ENCODE measurements around the gene VSIG8. TPM values are rescaled to one million over a fixed set of nuclear protein-coding genes. Genes with fewer than 3 reads are reported as not detected.

The VSIG8 gene
- total and polyA plus RNA-seq, 9 of the 15 experiments (the other 6 are each of a cell fraction or from before 2014, with no cell fraction given): not detected

DNA sequence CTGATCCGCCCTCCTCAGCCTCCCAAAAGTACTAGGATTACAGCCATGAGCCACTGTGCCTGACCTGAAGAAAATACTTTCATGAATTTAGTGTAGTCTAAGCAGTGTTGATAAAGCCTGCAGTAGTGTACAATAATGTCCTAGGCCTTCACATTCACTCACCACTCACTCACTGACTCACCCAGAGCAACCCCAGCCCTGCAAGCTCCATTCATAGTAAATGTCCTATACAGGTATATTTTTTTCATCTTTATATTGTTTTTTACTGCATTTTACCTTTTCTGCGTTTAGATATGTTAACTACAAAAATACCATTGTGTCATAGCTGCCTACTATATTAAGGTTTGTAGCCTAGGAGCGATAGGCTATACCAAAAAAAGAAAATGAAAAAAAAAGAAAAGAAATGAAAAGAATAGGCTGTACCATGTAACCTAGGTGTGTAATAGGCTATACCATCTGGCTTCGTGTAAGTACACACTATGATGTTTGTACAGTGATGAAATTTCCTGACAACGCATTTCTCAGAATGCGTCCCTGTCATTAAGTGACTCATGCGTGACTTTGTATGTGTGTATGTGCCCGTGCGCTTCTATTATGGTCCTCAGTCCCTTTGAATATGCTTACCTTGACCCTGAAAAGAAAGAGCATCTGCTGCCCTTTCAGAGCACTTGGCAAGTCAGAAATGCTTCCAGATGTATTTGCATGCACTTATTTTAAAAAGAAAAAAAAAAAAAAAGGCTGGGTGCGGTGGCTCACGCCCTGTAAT, 45.0 kb downstream of the VSIG8 start (continued):
- TF ChIP-seq, protein P1, sequence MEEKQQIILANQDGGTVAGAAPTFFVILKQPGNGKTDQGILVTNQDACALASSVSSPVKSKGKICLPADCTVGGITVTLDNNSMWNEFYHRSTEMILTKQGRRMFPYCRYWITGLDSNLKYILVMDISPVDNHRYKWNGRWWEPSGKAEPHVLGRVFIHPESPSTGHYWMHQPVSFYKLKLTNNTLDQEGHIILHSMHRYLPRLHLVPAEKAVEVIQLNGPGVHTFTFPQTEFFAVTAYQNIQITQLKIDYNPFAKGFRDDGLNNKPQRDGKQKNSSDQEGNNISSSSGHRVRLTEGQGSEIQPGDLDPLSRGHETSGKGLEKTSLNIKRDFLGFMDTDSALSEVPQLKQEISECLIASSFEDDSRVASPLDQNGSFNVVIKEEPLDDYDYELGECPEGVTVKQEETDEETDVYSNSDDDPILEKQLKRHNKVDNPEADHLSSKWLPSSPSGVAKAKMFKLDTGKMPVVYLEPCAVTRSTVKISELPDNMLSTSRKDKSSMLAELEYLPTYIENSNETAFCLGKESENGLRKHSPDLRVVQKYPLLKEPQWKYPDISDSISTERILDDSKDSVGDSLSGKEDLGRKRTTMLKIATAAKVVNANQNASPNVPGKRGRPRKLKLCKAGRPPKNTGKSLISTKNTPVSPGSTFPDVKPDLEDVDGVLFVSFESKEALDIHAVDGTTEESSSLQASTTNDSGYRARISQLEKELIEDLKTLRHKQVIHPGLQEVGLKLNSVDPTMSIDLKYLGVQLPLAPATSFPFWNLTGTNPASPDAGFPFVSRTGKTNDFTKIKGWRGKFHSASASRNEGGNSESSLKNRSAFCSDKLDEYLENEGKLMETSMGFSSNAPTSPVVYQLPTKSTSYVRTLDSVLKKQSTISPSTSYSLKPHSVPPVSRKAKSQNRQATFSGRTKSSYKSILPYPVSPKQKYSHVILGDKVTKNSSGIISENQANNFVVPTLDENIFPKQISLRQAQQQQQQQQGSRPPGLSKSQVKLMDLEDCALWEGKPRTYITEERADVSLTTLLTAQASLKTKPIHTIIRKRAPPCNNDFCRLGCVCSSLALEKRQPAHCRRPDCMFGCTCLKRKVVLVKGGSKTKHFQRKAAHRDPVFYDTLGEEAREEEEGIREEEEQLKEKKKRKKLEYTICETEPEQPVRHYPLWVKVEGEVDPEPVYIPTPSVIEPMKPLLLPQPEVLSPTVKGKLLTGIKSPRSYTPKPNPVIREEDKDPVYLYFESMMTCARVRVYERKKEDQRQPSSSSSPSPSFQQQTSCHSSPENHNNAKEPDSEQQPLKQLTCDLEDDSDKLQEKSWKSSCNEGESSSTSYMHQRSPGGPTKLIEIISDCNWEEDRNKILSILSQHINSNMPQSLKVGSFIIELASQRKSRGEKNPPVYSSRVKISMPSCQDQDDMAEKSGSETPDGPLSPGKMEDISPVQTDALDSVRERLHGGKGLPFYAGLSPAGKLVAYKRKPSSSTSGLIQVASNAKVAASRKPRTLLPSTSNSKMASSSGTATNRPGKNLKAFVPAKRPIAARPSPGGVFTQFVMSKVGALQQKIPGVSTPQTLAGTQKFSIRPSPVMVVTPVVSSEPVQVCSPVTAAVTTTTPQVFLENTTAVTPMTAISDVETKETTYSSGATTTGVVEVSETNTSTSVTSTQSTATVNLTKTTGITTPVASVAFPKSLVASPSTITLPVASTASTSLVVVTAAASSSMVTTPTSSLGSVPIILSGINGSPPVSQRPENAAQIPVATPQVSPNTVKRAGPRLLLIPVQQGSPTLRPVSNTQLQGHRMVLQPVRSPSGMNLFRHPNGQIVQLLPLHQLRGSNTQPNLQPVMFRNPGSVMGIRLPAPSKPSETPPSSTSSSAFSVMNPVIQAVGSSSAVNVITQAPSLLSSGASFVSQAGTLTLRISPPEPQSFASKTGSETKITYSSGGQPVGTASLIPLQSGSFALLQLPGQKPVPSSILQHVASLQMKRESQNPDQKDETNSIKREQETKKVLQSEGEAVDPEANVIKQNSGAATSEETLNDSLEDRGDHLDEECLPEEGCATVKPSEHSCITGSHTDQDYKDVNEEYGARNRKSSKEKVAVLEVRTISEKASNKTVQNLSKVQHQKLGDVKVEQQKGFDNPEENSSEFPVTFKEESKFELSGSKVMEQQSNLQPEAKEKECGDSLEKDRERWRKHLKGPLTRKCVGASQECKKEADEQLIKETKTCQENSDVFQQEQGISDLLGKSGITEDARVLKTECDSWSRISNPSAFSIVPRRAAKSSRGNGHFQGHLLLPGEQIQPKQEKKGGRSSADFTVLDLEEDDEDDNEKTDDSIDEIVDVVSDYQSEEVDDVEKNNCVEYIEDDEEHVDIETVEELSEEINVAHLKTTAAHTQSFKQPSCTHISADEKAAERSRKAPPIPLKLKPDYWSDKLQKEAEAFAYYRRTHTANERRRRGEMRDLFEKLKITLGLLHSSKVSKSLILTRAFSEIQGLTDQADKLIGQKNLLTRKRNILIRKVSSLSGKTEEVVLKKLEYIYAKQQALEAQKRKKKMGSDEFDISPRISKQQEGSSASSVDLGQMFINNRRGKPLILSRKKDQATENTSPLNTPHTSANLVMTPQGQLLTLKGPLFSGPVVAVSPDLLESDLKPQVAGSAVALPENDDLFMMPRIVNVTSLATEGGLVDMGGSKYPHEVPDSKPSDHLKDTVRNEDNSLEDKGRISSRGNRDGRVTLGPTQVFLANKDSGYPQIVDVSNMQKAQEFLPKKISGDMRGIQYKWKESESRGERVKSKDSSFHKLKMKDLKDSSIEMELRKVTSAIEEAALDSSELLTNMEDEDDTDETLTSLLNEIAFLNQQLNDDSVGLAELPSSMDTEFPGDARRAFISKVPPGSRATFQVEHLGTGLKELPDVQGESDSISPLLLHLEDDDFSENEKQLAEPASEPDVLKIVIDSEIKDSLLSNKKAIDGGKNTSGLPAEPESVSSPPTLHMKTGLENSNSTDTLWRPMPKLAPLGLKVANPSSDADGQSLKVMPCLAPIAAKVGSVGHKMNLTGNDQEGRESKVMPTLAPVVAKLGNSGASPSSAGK (IDR thresholded peaks at IDR 0.05): 0 out of 2 replicates have a peak, but pooled peaks have one; percentile 24
- TF ChIP-seq, protein P2, sequence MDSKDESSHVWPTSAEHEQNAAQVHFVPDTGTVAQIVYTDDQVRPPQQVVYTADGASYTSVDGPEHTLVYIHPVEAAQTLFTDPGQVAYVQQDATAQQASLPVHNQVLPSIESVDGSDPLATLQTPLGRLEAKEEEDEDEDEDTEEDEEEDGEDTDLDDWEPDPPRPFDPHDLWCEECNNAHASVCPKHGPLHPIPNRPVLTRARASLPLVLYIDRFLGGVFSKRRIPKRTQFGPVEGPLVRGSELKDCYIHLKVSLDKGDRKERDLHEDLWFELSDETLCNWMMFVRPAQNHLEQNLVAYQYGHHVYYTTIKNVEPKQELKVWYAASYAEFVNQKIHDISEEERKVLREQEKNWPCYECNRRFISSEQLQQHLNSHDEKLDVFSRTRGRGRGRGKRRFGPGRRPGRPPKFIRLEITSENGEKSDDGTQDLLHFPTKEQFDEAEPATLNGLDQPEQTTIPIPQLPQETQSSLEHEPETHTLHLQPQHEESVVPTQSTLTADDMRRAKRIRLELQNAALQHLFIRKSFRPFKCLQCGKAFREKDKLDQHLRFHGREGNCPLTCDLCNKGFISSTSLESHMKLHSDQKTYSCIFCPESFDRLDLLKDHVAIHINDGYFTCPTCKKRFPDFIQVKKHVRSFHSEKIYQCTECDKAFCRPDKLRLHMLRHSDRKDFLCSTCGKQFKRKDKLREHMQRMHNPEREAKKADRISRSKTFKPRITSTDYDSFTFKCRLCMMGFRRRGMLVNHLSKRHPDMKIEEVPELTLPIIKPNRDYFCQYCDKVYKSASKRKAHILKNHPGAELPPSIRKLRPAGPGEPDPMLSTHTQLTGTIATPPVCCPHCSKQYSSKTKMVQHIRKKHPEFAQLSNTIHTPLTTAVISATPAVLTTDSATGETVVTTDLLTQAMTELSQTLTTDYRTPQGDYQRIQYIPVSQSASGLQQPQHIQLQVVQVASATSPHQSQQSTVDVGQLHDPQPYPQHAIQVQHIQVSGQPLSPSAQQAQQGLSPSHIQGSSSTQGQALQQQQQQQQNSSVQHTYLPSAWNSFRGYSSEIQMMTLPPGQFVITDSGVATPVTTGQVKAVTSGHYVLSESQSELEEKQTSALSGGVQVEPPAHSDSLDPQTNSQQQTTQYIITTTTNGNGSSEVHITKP (IDR thresholded peaks at IDR 0.05; ENCODE audit: partially characterized antibody): peak; percentile 99
- TF ChIP-seq, protein P3, sequence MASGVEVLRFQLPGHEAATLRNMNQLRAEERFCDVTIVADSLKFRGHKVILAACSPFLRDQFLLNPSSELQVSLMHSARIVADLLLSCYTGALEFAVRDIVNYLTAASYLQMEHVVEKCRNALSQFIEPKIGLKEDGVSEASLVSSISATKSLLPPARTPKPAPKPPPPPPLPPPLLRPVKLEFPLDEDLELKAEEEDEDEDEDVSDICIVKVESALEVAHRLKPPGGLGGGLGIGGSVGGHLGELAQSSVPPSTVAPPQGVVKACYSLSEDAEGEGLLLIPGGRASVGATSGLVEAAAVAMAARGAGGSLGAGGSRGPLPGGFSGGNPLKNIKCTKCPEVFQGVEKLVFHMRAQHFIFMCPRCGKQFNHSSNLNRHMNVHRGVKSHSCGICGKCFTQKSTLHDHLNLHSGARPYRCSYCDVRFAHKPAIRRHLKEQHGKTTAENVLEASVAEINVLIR (CRISPR knock-in tag; IDR thresholded peaks at IDR 0.05): no peak
- TF ChIP-seq, protein P4, sequence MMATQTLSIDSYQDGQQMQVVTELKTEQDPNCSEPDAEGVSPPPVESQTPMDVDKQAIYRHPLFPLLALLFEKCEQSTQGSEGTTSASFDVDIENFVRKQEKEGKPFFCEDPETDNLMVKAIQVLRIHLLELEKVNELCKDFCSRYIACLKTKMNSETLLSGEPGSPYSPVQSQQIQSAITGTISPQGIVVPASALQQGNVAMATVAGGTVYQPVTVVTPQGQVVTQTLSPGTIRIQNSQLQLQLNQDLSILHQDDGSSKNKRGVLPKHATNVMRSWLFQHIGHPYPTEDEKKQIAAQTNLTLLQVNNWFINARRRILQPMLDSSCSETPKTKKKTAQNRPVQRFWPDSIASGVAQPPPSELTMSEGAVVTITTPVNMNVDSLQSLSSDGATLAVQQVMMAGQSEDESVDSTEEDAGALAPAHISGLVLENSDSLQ (IDR thresholded peaks at IDR 0.05): peak; percentile 61
- TF ChIP-seq ZFP36 (IDR thresholded peaks at IDR 0.05; ENCODE audit: low read depth, low read length, partially characterized antibody): no peak

All from K562 (cell line).